ENCODE data around the gene MVB12B. TPM values are rescaled to one million over a fixed set of nuclear protein-coding genes. Genes with fewer than 3 reads are reported as not detected.

Gene MVB12B
- total RNA-seq, 1 donor from 2014 or later: 20.2 TPM

- TF ChIP-seq CTCF (IDR thresholded peaks at IDR 0.05): no peak
- no peak for DNase-seq (ENCODE audit: extremely low spot score, unreplicated experiment)
- Mint-ChIP-seq H3K36me3 (ENCODE audit: unreplicated experiment) (peaks cover 17% of the 10 kb centered on the region), H3K4me3 (ENCODE audit: unreplicated experiment) (no peak overlapping the region), H3K4me1 (ENCODE audit: unreplicated experiment) (no peaks in the 10 kb centered on the region), H3K9me3 (ENCODE audit: unreplicated experiment) (no peaks in the 10 kb centered on the region), H3K27ac (ENCODE audit: unreplicated experiment) (no peak overlapping the region), H3K27me3 (ENCODE audit: unreplicated experiment) (no peaks in the 10 kb centered on the region)
These were observed 121.5 kb downstream of the MVB12B start for GRCh38 chr9:126448136-126448535.

DNA sequence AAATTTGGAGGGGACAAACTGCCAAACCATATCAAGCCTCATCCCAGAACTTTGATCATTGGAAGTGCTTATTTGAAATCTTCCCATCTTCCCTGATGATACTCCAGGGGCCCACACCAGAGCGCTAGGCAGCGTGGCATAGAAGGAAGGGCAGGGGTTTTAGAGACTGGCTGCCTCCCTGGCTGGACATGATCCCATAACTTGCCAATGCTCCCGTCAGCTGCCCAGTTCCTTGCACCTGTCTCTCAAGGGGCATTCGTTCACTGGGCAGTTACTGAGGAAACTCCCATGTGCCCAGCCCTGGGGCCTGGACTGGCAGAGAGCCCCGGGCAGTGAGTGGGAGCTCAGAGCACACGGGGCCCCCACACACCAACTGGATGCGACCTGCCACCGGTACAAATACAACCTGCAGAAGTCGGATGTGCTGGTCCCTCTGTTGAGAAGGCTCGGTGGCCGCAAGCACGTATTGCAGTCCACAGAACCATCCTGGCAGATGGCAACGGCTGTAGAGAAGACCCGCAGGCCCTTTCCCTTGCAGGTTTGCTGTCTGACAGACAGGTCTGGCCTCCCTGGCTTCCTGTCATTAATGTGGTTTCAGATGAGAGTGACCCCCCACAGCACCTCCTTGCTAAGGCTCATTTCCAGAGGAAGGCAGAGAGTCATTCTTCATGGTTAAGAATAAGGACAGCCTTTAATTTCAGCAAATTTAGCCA lies 122.4 kb downstream of the MVB12B start:
- no peak for TF ChIP-seq CTCF (IDR thresholded peaks at IDR 0.05)
- no peak for DNase-seq (ENCODE audit: extremely low spot score, unreplicated experiment)
- Mint-ChIP-seq H3K27me3 (ENCODE audit: unreplicated experiment) (no peaks in the 10 kb centered on the region), H3K4me1 (ENCODE audit: unreplicated experiment) (no peaks in the 10 kb centered on the region), H3K36me3 (ENCODE audit: unreplicated experiment) (peaks cover 17% of the 10 kb centered on the region), H3K4me3 (ENCODE audit: unreplicated experiment) (no peak overlapping the region), H3K27ac (ENCODE audit: unreplicated experiment) (no peak overlapping the region), H3K9me3 (ENCODE audit: unreplicated experiment) (no peaks in the 10 kb centered on the region)

GRCh38 chr9:126449725-126450667 lies 123.4 kb downstream of the MVB12B start:
- H3K4me3 Mint-ChIP-seq (ENCODE audit: unreplicated experiment): no peak overlapping the region
- H3K36me3 Mint-ChIP-seq (ENCODE audit: unreplicated experiment): peaks cover 23% of the 10 kb centered on the region
- TF ChIP-seq CTCF (IDR thresholded peaks at IDR 0.05): no peak
- no peaks in the 10 kb centered on the region for H3K27me3 Mint-ChIP-seq (ENCODE audit: unreplicated experiment)
- no peak for DNase-seq (ENCODE audit: extremely low spot score, unreplicated experiment)
- no peaks in the 10 kb centered on the region for H3K9me3 Mint-ChIP-seq (ENCODE audit: unreplicated experiment)
- H3K4me1 Mint-ChIP-seq (ENCODE audit: unreplicated experiment): no peaks in the 10 kb centered on the region
- H3K27ac Mint-ChIP-seq (ENCODE audit: unreplicated experiment): no peak overlapping the region

- H3K27ac Mint-ChIP-seq (ENCODE audit: unreplicated experiment): no peak overlapping the region
- DNase-seq (ENCODE audit: extremely low spot score, unreplicated experiment): no peak
- H3K27me3 Mint-ChIP-seq (ENCODE audit: unreplicated experiment): no peaks in the 10 kb centered on the region
- H3K4me1 Mint-ChIP-seq (ENCODE audit: unreplicated experiment): no peaks in the 10 kb centered on the region
- no peak overlapping the region for H3K4me3 Mint-ChIP-seq (ENCODE audit: unreplicated experiment)
- H3K9me3 Mint-ChIP-seq (ENCODE audit: unreplicated experiment): no peaks in the 10 kb centered on the region
- peaks cover 23% of the 10 kb centered on the region for H3K36me3 Mint-ChIP-seq (ENCODE audit: unreplicated experiment)
- no peak for TF ChIP-seq CTCF (IDR thresholded peaks at IDR 0.05)
These were observed 124.1 kb downstream of the MVB12B start for GRCh38 chr9:126450668-126451205.

Measured in osteocyte (in vitro differentiated cells).